Left ventricle myocardium inferior (tissue), 1 donor: ENCODE data around the gene GAB1. TPM values are rescaled to one million over a fixed set of nuclear protein-coding genes. Genes with fewer than 3 reads are reported as not detected.

Source experiments
- DNase-seq: peaks from one replicate; pipeline ENCODE4 v3.0.0-alpha.2; 2020
- H3K27ac ChIP-seq: fragments of 200-600 bp; replicated peaks from 2 replicates; pipeline ENCODE4 v1.8.0; 2021
- H3K27me3 ChIP-seq: fragments of 200-600 bp; 2 replicates; pipeline ENCODE4 v1.8.0; 2021; ENCODE audit warnings: low read depth
- H3K36me3 ChIP-seq: fragments of 200-600 bp; 2 replicates; pipeline ENCODE4 v1.8.0; 2021
- H3K4me1 ChIP-seq: fragments of 200-600 bp; 2 replicates; pipeline ENCODE4 v1.8.0; 2021
- H3K4me3 ChIP-seq: fragments of 200-600 bp; 2 replicates; pipeline ENCODE4 v1.8.0; 2021; ENCODE audit warnings: mild to moderate bottlenecking, moderate library complexity
- H3K9me3 ChIP-seq: fragments of 200-600 bp; replicated peaks from 2 replicates; pipeline ENCODE4 v1.8.0; 2021
- CTCF ChIP-seq: fragments of 200-600 bp; IDR thresholded peaks from 2 replicates; pipeline ENCODE4 v1.8.0; 2021; ENCODE audit warnings: antibody characterized with exemption, mild to moderate bottlenecking, borderline replicate concordance
- intact Hi-C: fragments of 100-400 bp; cut with micrococcal nuclease; formaldehyde crosslinking; loops from one replicate; pipeline ENCODE4 v1.11.0; 2022
- total RNA-seq: library from RNA; stranded (reverse); fragmentation: NEBNext Ultra II Directional; extraction: Animal tissue kit (Norgen Biotek cat#: 25700); gene quantifications from one replicate; pipeline ENCODE4 v1.2.1, GENCODE V29; 2021
- donor health status: DM: no; HTN: yes; CAD: no; lungs with severe emphysema.

The GAB1 gene
- total RNA-seq, 1 donor from 2014 or later: 87.1 TPM

GRCh38 chr4:143394739-143395453 lies 58.2 kb downstream of the GAB1 start:
- intact Hi-C loops: no loop called here
- Histone ChIP-seq H3K4me1 (peaks cover 100% of the 10 kb centered on the region), H3K9me3 (no peaks in the 10 kb centered on the region), H3K27ac (peak overlapping the region; percentile 71), H3K4me3 (no peak overlapping the region), H3K36me3 (no peaks in the 10 kb centered on the region), H3K27me3 (no peaks in the 10 kb centered on the region)
- DNase-seq: no peak
- no peak for TF ChIP-seq CTCF

GRCh38 chr4:143396695-143397094 lies 60.0 kb downstream of the GAB1 start:
- Histone ChIP-seq H3K4me3 (no peak overlapping the region), H3K27me3 (no peaks in the 10 kb centered on the region), H3K27ac (peak overlapping the region; percentile 38), H3K9me3 (no peaks in the 10 kb centered on the region), H3K36me3 (no peaks in the 10 kb centered on the region), H3K4me1 (peaks cover 100% of the 10 kb centered on the region)
- TF ChIP-seq CTCF: no peak
- no peak for DNase-seq
- intact Hi-C loops: no loop called here

GRCh38 chr4:143397335-143397734 lies 60.7 kb downstream of the GAB1 start:
- Histone ChIP-seq H3K4me1 (peaks cover 100% of the 10 kb centered on the region), H3K9me3 (no peaks in the 10 kb centered on the region), H3K27ac (peak overlapping the region; percentile 38), H3K4me3 (no peak overlapping the region), H3K27me3 (no peaks in the 10 kb centered on the region), H3K36me3 (no peaks in the 10 kb centered on the region)
- intact Hi-C loops: no loop called here
- no peak for TF ChIP-seq CTCF
- DNase-seq: no peak

- peak overlapping the region; percentile 38 for H3K27ac ChIP-seq
- DNase-seq: no peak
- intact Hi-C loops: no loop called here
- no peaks in the 10 kb centered on the region for H3K36me3 ChIP-seq
- H3K9me3 ChIP-seq: no peaks in the 10 kb centered on the region
- no peaks in the 10 kb centered on the region for H3K27me3 ChIP-seq
- peaks cover 100% of the 10 kb centered on the region for H3K4me1 ChIP-seq
- no peak overlapping the region for H3K4me3 ChIP-seq
- no peak for TF ChIP-seq CTCF
Observed at GRCh38 chr4:143397887-143398286, 61.2 kb downstream of the GAB1 start.

- Histone ChIP-seq H3K4me1 (peaks cover 100% of the 10 kb centered on the region), H3K27ac (peak overlapping the region; percentile 21), H3K4me3 (no peak overlapping the region), H3K36me3 (no peaks in the 10 kb centered on the region), H3K9me3 (no peaks in the 10 kb centered on the region), H3K27me3 (no peaks in the 10 kb centered on the region)
- peak; percentile 74 for TF ChIP-seq CTCF
- intact Hi-C loops: no loop called here
- DNase-seq: no peak
Observed at GRCh38 chr4:143399113-143399949, 62.7 kb downstream of the GAB1 start.
